GM18868 (cell line): ENCODE results near the gene CHAD.
"Not testable (repeated sequence)": the region's sequence is repeated elsewhere in the genome, so short reads cannot be mapped to it uniquely, and the experiment has no call there.

Experiments used
- ATAC-seq: cut with Tn5 transposase; IDR thresholded peaks from one replicate; pipeline ENCODE4 v1.9.1; 2021; ENCODE audit warnings: mild to moderate bottlenecking, moderate library complexity; ENCODE audit not compliant: unreplicated experiment

The CHAD gene

DNA sequence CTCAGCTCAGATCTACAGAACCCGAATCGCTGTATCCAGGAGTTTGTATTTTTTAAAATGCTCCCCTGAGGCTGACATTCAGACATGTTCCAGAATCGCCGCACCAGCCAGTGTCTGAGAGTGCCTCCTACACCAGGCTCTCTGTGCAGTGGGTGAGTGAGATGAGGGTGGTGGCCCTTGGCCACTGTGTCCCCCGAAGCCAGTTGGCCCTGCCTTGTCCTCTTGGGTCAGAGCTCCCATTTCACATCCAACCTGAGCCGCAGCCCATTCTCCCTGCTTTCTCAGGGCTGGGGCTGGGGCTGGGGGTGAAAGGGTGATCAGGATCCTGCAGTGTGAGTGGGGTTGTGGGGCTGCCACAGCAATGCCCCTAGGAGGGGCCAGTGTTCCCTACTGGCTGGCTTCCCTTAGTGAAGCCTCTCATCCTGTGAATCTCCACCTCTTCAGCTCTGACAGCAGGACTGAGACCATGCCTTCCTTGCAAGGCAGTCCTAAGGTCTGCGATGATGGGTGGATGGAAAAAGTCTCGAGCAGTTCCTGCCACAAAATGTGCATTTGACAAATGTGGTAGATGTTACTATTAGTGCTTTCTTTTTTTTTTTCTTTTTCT is 26.6 kb upstream of the CHAD start:
- ATAC-seq = no peak

DNA sequence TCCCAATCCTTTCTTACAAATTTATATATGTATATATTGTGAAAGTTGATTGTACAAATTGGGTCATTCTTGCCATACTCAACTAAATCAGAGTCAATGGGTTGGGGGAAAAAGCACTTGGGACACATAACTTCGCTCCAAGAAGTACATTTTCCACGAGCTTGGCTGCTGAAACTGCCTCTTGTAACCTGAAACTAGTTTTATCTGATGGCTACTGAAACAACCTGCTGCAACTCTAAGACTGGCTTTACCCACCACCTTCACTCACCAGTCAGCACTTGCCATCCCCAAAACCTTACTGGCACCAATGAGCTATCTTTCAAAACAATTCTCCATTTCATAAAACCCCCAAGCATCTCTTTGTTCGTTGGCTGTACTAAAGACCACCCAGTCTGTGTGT is 25.1 kb upstream of the CHAD start:
- no peak for ATAC-seq

DNA sequence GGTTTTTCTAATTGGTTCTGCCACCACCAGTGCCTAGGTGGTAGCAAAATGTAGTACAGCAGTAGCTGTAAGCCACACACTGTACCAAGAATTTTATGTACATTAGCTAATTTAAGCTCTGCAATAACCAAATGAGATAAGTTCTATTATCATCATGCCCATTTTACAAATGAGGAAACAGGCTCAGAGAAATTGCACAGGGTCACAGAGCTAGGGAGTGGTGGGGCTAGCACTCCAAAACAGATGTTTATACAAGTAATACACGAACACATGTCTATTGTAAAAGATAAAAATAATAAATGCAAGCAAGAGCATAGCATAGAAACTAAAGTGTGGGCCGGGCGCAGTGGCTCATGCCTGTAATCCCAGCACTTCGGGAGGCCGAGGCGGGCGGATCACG is 23.5 kb upstream of the CHAD start:
- ATAC-seq = no peak

DNA sequence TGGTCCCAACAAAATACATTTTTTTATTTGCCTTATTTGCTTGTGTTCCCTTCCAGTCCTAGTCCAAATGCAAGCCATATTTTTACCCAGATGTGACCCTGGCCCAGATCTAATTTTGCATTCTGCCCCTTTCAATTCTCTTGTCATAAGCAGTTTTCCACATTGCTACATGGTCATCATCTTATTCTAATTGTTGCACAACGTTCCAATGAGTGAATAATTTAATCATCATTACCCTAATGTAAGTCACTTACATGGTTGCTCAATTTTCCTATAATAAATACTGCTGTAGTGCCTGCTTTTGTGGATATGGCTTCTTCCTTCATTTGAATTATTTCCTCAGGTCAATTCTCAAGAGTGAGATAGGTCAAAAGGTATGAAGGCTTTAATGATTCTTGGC is 22.8 kb upstream of the CHAD start:
- no peak for ATAC-seq

DNA sequence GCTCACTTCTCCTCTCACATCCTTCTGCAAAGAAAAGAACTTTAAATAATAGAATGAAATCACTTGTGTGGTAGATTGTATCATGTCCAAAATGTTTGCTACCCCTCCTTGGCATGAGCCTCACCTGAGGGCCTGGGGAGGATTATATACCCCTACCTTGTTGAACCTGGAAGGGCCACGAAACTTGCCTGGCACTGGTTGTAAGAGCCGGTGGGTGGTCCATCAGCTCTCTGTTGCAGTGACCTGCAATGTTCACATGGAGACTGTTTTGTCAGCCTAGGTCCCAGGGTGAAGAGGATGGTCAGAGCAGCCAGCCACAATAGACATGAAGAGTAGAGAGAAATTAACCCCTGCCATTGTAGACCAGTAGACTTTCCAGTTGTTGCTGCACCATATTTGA is 20.2 kb upstream of the CHAD start:
- no peak for ATAC-seq

DNA sequence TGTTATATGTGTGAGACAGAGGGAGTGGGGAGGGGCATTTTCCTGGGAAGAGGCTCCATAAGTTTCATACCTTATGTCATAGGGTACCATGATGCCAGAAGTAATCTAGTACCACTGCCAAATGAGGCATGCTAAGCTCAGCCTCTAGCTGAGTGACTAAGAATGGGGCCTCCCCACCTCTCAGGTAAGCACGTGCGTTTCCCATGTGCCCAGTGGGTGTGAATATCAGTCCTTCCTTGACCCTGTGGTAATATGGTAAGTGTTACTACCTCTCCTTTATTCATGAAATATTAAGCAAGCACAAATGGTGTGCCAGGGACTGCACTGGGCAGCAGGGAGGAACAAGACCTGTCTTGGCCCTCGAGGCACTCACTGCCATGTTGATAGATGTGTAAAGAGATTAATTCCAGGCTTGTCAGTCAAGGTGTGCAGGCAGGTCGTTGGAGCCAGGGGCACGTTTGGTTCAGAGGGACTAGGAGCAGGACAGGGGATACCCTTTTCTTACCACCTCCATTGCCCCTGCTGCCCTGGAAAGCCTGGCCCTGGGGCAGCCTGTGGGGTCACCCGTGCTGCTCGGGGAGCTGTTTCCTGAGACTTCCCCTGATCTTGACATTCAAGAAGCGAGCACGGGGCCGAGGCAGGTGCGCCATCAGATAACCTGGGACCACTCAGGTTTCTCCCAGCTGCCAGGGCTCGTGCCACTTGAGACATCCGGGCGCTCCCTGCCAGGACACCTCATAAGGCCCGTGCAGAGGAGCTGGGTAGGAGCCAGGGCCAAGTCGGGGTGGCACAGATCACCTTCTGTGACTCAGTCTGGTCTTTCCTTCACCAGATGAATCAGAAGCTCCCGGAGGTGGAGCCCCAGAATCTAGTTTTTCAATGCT is 18.8 kb upstream of the CHAD start:
- ATAC-seq = no peak

DNA sequence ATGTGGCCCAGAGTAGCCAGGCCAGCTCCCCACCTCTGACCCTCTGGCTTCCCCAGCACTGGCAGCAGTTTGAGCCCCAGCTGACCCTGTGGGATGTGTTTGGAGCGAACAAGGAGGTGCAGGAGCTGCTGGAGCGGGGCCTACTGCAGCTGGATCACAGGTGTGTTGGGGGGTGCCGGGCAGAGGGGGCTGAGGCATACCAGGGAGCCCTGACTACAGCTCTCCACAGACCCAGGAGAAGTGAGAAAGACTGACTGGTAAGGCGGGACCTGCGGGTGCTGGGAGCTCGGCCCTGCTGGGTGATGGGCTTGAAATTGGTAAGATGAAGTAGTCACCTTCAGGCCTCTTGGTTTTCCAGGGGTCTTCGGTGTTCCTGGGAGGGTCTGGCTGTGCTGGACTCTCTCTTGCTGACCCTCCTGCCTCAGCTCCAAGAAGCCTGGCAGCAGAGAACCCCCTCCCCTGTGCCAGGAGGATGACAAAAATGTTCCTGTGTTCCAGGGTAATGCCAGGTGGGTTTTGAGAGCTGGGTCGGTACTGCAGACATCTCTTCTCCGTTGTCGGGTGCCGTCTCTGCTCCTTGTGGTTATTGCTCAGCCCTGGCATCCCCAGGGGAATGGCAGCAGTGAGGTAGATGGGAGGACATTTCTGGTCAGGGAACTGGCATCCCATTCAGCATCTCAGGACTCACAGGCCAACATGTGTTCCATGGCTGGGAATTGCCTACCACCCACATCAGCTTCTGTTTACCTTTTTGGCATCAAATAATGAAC is 15.9 kb upstream of the CHAD start:
- ATAC-seq = no peak

DNA sequence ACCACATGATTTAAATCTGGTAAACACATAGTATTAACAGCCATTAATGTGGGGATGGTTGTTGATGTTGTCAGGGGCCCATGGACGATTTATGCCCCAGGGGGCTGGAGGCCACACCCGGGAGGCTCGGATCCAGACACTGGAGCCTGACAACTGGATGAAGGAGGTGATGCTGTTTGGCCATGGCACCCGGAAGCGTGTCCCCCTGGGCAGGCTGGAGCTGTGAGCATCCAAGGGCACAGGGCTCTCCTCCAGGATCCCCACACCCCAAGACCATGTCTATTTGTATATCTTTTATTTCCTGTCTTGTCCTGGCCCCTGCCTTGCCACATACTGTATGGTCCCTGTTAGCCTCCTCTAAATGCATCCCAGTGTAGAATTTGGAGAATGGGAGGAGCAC is 14.6 kb upstream of the CHAD start:
- ATAC-seq = no peak

DNA sequence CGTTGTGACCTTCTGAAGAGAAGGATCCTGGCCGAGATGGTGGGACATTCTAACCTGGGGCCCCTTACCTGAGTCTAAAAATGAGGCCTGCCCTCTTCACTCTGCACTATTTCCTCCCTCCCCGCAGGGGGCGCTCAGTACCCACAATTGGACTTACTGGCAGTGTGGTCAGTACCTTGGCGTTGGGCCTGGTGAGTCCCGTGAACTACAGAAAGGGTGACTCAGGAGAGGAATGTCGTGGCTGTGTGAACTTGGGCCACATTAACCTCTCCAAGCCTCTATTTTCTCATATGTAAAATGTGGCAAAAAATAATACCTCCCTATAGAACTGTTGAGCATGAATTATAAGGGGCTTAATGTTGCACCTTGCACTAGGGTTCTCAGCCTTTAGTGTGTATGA is 13.8 kb upstream of the CHAD start:
- peak; percentile 33 for ATAC-seq

DNA sequence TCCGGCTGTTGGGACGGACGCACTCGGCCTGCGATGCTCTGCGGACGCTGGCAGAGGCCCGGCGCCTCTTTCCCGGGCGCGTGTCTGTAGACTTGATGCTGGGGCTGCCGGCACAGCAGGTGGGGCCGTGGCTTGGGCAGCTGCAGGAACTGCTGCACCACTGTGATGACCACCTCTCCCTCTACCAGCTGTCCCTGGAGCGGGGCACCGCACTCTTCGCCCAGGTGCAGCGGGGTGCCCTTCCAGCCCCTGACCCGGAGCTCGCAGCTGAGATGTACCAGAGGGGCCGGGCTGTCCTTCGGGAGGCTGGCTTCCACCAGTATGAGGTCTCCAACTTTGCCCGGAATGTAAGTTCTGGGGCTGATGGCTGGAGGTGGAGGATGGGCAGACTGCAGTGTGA is 13.4 kb upstream of the CHAD start:
- no peak for ATAC-seq

DNA sequence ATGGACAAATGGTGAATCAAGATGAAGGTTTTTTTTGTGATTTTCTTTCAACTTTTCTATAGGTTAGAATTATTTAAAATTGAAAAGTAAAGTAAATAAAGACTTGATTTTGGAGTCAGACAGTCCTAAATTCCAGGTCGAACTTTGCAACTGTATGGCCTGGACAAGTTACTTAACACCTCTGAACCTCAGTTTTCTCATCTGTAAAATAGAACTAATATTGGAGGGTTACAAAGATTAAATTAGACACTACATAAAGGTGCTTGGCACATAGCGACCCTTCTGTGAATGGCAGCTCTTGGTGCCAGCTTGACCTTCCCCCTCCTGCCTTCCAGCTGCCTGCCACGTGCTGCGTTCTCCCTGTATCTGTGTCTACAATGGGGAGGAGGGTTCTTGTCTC is 13.0 kb upstream of the CHAD start:
- no peak for ATAC-seq

DNA sequence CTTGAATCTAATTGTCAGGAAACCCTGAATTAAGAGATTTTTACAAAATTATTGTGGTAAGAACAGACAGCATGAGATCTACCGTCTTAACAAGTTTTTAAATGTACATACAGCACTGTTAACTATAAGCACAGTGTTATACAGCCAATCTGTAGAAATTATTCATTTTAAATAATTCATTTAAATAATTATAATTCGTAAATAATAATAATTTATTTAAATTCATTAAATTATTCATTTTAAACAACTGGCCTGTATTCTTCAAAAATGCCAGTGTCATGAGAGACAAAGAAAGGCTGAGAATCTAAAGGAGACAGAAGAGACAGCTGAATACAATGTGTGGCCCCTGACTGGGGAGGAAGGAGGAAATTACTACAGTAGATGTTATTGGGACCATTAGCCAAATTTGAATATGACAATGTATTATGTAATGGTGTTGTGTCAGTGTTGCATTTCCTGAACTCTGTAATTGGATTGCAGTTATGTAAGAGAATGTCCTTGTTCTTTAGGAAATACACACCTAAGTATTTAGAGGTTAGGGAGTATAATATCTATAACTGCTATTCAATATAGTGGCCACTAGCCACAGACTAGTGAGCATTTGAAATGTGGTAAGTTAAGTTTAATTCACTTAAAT is 12.3 kb upstream of the CHAD start:
- ATAC-seq = no peak

DNA sequence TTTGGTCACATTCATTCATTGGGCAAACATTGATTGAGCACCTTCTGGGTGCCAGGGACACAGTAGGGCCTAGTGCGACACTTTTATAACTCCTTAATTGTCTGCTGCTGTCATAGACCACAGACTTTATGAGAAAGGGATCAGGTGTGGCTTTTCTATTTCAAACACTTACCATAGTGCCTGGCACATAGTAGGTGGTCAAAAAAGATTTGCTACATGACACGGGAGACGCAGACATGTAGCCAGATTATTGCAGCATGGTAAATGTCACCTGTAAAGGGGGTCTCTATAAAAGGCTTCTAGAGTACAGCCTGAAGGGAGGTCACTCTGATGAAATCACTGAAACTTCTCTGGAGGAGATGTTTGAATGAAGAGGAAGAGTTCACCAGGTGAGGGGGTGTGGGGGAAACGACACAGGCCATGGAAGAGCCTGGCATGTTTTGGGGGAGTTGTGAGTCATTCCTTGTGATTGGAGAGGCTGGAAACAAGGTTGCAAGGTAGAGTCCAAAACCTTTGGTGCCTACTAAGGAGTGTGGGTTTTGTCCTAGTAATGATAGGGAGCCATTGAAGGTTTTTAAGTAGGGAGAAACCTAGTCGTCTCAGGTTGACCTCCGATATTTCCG is 11.6 kb upstream of the CHAD start:
- ATAC-seq = no peak

DNA sequence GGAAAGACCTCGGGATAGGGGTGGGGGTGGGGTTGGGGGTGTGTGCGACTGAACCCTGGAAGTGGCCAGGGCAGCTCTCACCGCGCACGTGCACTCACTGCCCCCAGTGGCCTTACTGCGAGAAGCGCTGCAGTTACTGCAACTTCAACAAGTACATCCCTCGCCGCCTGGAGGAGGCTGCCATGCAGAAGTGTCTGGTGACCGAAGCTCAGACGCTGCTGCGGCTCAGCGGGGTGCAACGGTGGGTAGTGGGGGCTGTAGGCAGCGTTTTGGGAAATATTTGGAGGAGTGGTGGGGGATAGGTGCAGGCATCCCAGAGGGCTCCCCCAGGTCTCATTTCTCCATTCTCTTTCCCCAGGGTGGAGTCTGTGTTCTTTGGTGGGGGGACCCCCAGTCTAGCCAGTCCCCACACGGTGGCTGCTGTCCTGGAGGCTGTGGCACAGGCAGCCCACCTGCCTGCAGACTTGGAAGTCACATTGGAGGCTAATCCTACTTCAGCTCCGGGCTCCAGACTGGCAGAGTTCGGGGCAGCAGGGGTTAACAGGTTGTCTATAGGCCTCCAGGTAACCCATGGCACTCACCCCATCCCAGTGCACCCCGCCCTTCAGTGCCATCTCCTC is 11.0 kb upstream of the CHAD start:
- ATAC-seq = peak; percentile 34

DNA sequence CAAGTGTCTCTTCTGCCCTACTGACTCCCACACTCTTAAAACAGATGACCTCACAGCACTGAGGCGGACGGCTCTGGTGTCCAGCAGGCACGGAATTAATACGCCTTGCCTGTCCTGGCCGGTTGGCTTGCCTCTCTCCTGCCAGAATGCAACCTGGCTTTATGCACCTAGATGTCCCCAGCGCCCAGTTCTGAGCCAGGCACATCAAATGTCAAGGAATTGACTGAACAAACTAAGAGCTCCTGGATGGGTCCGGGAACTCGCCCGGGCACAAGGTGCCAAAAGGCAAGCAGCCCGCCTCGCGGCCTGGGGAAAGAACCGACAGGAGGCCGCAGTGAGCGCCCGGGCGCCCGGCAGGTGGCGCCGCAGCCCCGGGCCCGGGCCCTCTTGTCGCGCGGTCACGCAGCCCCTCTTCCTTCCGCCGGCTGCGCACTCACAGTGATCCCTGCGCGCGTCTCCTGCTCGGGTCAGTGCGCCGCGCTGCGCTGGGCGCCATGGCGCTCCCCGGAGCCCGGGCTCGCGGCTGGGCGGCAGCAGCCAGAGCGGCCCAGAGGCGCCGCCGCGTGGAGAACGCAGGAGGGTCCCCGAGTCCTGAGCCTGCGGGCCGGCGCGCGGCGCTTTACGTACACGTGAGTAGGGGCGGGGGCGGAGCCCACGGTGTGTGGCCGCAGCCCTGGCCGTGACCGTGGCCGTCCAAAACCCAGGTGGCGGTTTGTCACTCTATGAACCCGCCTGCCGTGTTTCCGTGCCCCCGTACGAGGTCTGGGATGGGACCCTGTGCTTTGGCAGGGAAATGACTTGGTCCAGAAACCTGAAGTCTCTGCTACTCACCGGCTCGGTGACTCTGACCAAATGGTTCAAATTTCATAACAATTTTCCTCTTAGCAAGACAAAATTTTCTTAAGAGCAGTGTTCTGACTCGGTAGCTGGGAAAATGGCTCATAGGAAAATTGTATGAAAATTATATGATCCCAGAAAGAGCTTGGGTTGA is 10.0 kb upstream of the CHAD start, which contains the start of gene RSAD1:
Gene RSAD1, plus strand, starts transcription at position 470 of the 991 bp plus-strand sequence. Its CDS starts 25 bp downstream, at position 495.
- ATAC-seq = peak; percentile 88

DNA sequence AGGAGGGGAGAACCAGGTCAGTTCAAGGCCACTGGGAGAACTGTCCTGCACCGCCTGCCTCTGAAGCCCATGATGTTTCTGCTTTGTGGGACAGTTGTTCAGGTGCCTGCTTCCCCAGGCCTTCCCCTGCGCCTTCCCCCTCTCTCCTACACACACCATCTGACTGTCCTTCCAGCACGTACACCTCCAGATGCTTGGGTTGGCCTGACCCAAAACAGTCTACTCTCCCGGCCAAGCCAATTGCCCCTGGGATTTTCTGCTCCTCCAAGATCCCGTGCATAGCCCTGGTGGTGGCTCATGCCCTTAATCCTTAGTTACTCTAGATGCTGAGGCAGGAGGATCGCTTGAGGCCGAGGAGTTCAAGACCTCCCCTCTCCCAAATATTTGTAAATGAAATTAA is 9.3 kb upstream of the CHAD start:
- no peak for ATAC-seq

DNA sequence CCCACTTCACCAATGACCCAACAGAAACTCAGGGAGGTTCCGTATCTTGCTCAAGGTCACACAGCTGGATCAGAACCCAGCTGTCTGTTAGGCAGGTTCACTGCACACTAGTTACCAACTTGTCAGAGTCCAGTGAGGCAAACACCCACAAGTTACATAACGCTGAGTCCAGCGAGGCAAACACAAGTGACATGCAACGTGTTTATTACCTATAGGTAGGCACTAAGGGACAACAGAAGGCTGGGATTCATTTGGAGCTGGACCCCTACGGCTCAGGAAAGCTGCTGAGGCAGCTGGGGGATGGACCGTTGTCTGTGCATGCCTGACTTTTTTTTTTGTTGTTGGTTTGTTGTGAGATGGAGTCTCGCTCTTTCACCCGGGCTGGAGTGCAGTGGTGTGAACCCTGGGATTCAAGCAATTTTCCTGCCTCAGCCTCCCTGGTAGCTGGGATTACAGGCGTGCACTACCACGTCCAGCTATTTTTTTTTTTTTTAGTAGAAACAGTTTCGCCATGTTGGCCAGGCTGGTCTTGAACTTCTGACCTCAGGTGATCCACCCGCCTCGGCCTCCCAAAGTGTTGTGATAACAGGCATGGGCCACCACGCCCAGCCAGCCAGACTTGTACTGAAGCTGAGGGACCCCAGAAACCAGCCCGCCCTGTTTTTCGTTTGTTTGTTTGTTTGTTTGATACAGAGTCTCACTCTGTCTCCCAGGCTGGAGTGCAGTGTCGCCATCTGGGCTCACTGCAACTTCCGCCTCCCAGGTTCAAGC is 8.1 kb upstream of the CHAD start:
- ATAC-seq = no peak

DNA sequence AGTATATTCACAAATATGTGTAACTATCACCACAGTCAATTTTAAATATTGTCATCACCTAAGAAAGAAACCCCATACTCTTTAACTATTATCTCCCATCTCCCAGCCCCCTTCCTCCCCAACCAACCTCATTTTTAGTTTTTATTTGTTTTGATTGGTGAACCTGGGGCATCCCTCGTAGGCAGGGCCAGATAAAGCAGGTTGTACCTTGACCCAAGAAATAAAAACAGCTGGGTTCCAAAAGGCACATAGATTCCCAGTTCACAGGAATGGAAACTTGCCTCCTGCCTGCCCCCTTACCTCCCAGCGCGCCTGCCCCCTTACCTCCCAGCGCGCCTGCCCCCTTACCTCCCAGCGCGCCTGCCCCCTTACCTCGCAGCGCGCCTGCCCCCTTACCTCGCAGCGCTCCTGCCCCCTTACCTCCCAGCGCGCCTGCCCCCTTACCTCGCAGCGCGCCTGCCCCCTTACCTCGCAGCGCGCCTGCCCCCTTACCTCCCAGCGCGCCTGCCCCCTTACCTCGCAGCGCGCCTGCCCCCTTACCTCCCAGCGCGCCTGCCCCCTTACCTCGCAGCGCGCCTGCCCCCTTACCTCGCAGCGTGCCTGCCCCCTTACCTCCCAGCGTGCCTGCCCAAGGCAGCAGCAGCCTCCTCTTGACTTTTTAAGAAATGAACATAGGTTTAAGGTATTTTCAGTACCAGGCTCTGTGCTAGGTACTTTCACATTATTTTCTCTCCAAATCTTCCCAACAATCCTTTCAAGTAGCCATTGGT is 7.3 kb upstream of the CHAD start:
- not testable (repeated sequence) for ATAC-seq
